Small intestine (tissue), 7 donors: ENCODE measurements around the gene RNF126. TPM values are rescaled to one million over a fixed set of nuclear protein-coding genes. Genes with fewer than 3 reads are reported as not detected.
"Not testable (repeated sequence)": the region's sequence is repeated elsewhere in the genome, so short reads cannot be mapped to it uniquely, and the experiment has no call there.

Experiments used
- DNase-seq, 2 donors: peaks; one replicate each; pipeline versions ENCODE4 v3.0.0 to v3.0.0-alpha.2; 2013
- FAIRE-seq: peaks from 2 replicates; lab custom pipeline; 2012; peaks lifted over from hg19 to GRCh38; lab: Jason Lieb, UNC
- H3K27ac ChIP-seq, 3 donors: one replicate each; pipeline ENCODE4 v1.5.1; 2013; ENCODE audit warnings: low read length in 2 of 3, mild to moderate bottlenecking in 2 of 3, control low read depth in 1 of 3, inconsistent platforms in 1 of 3, low read depth in 1 of 3, moderate library complexity in 1 of 3
- H3K27me3 ChIP-seq, 3 donors: one replicate each; pipeline ENCODE4 v1.6.1; 2013; ENCODE audit warnings: low read length in 3 of 3, inconsistent platforms in 1 of 3; ENCODE audit not compliant: control insufficient read depth in 3 of 3, insufficient read depth in 3 of 3
- H3K36me3 ChIP-seq, 3 donors: one replicate each; pipeline ENCODE4 v1.6.1; 2013; ENCODE audit warnings: low read length in 3 of 3, inconsistent platforms in 1 of 3, low read depth in 1 of 3, mild to moderate bottlenecking in 1 of 3, moderate library complexity in 1 of 3; ENCODE audit not compliant: control insufficient read depth in 3 of 3, insufficient read depth in 2 of 3
- H3K4me1 ChIP-seq, 3 donors: one replicate each; pipeline ENCODE4 v1.6.1; 2013; ENCODE audit warnings: low read length in 2 of 3, inconsistent platforms in 1 of 3, low read depth in 1 of 3, mild to moderate bottlenecking in 1 of 3, moderate library complexity in 1 of 3; ENCODE audit not compliant: control insufficient read depth in 3 of 3, insufficient read depth in 2 of 3
- H3K4me3 ChIP-seq, 3 donors: one replicate each; pipeline ENCODE4 v1.5.1; 2013; ENCODE audit warnings: low read length in 3 of 3, control low read depth in 1 of 3, inconsistent platforms in 1 of 3, low read depth in 1 of 3, mild to moderate bottlenecking in 1 of 3, moderate library complexity in 1 of 3
- H3K9me3 ChIP-seq, 2 donors: one replicate each; pipeline ENCODE4 v1.6.1; 2013; ENCODE audit warnings: low read depth in 1 of 2, low read length in 1 of 2; ENCODE audit not compliant: control insufficient read depth in 2 of 2, insufficient read depth in 1 of 2
- WGBS, 3 donors: extraction: QIAGEN DNeasy Blood & Tissue Kit; methylation state at CpG; one replicate each; pipeline ENCODE4 v1.1.7; 2013; 5-methylcytosine and 5-hydroxymethylcytosine counted together
- polyA plus RNA-seq, 4 donors: library from polyadenylated mRNA; stranded (reverse) in 3 of 4; unstranded in 1 of 4; fragments of 200-250 nt in 3 of 4; fragments of 120-200 nt in 1 of 4; gene quantifications; one replicate each; pipeline versions ENCODE4 v1.2.1 to v1.2.3, GENCODE V29; 2013
- donor health status: healthy with polysubstance abuse.
- donor health status: control.
- donor health status: control.
- donor health status: Bipolar disorder and iron deficiency.
- donor health status: healthy.

Gene RNF126
- polyA plus RNA-seq, 4 donors = 39.2 to 60.2 (median 55.4) TPM

- not testable (repeated sequence) for H3K4me1 ChIP-seq, H3K4me3 ChIP-seq, DNase-seq, H3K27ac ChIP-seq, FAIRE-seq, H3K27me3 ChIP-seq, H3K9me3 ChIP-seq
- WGBS, 3 donors = 93 to 98% (median 96%) methylated on average over 7 of the region's 7 CpGs
- peaks cover 10 to 87% (median 14%) of the 10 kb centered on the region in 3 donors for H3K36me3 ChIP-seq
Measured at GRCh38 chr19:626566-626965, 36.4 kb downstream of the RNF126 start.

GRCh38 chr19:625257-625656, 37.8 kb downstream of the RNF126 start:
- FAIRE-seq (no peak), DNase-seq (no peak)
- H3K9me3 ChIP-seq = no peaks in the 10 kb centered on the region
- H3K36me3 ChIP-seq = peaks cover 15 to 80% (median 18%) of the 10 kb centered on the region in 3 donors
- WGBS, 3 donors = 90 to 92% (median 91%) methylated on average over 5 of the region's 5 CpGs
- no peaks in the 10 kb centered on the region for H3K4me1 ChIP-seq
- no peaks in the 10 kb centered on the region for H3K27me3 ChIP-seq
- H3K27ac ChIP-seq = no peak overlapping the region
- H3K4me3 ChIP-seq = no peak overlapping the region

GRCh38 chr19:624433-625109, 38.4 kb downstream of the RNF126 start:
- no peak for FAIRE-seq
- 92 to 96% (median 95%) methylated on average over 23 to 24 of the region's 24 CpGs for WGBS, 3 donors
- Histone ChIP-seq H3K36me3 (peaks cover 15 to 80% (median 18%) of the 10 kb centered on the region in 3 donors), H3K27me3 (no peaks in the 10 kb centered on the region), H3K4me1 (no peaks in the 10 kb centered on the region), H3K9me3 (no peaks in the 10 kb centered on the region), H3K27ac (no peak overlapping the region), H3K4me3 (no peak overlapping the region)
- no peak for DNase-seq

- no peaks in the 10 kb centered on the region for H3K27me3 ChIP-seq
- no peaks in the 10 kb centered on the region for H3K4me1 ChIP-seq
- DNase-seq = no peak
- no peak overlapping the region for H3K27ac ChIP-seq
- H3K9me3 ChIP-seq = no peaks in the 10 kb centered on the region
- FAIRE-seq = no peak
- H3K4me3 ChIP-seq = no peak overlapping the region
- H3K36me3 ChIP-seq = peaks cover 16 to 80% (median 16%) of the 10 kb centered on the region in 3 donors
- WGBS, 3 donors = 85 to 91% (median 85%) methylated on average over 24 of the region's 24 CpGs
Measured at GRCh38 chr19:623974-624373, 39.0 kb downstream of the RNF126 start.

- no peaks in the 10 kb centered on the region for H3K9me3 ChIP-seq
- H3K4me3 ChIP-seq = no peak overlapping the region
- FAIRE-seq = no peak
- DNase-seq = no peak
- H3K27ac ChIP-seq = no peak overlapping the region
- no peaks in the 10 kb centered on the region for H3K27me3 ChIP-seq
- no peaks in the 10 kb centered on the region for H3K4me1 ChIP-seq
- peaks cover 20 to 80% (median 20%) of the 10 kb centered on the region in 3 donors for H3K36me3 ChIP-seq
- 94 to 96% (median 95%) methylated on average over 39 to 44 of the region's 44 CpGs for WGBS, 3 donors
Measured at GRCh38 chr19:623175-623916, 39.7 kb downstream of the RNF126 start.

GRCh38 chr19:622666-623065, 40.3 kb downstream of the RNF126 start:
- FAIRE-seq (no peak), DNase-seq (no peak)
- no peaks in the 10 kb centered on the region for H3K9me3 ChIP-seq
- peaks cover 20 to 80% (median 22%) of the 10 kb centered on the region in 3 donors for H3K36me3 ChIP-seq
- H3K4me3 ChIP-seq = no peak overlapping the region
- H3K4me1 ChIP-seq = no peaks in the 10 kb centered on the region
- H3K27me3 ChIP-seq = no peaks in the 10 kb centered on the region
- no peak overlapping the region for H3K27ac ChIP-seq
- 94 to 96% (median 94%) methylated on average over 25 to 37 of the region's 37 CpGs for WGBS, 3 donors

- Histone ChIP-seq H3K36me3 (peaks cover 20 to 83% (median 24%) of the 10 kb centered on the region in 3 donors), H3K27ac (no peak overlapping the region), H3K27me3 (no peaks in the 10 kb centered on the region), H3K9me3 (no peaks in the 10 kb centered on the region), H3K4me1 (no peaks in the 10 kb centered on the region), H3K4me3 (no peak overlapping the region)
- no peak for DNase-seq
- FAIRE-seq = no peak
- WGBS, 3 donors = 93 to 94% (median 93%) methylated on average over 20 to 24 of the region's 24 CpGs
Measured at GRCh38 chr19:621819-622218, 41.2 kb downstream of the RNF126 start.

GRCh38 chr19:621191-621590, 41.8 kb downstream of the RNF126 start:
- WGBS, 3 donors = 95 to 97% (median 96%) methylated on average over 37 to 48 of the region's 48 CpGs
- DNase-seq, H3K4me1 ChIP-seq, H3K4me3 ChIP-seq, H3K9me3 ChIP-seq, FAIRE-seq, H3K27me3 ChIP-seq, H3K27ac ChIP-seq: not testable (repeated sequence)
- peaks cover 20 to 83% (median 24%) of the 10 kb centered on the region in 3 donors for H3K36me3 ChIP-seq
